Progenitor cell of endocrine pancreas (in vitro differentiated cells): ENCODE data around the gene VNN1. TPM values are rescaled to one million over a fixed set of nuclear protein-coding genes. Genes with fewer than 3 reads are reported as not detected.

ENCODE experiments used
- DNase-seq: peaks from one replicate; pipeline ENCODE4 v3.0.0; 2021; ENCODE audit warnings: low spot score; ENCODE audit not compliant: unreplicated experiment
- H3K27ac Mint-ChIP-seq: 2 replicates; pipeline ENCODE4 v1.8.0; 2021; ENCODE audit warnings: mild to moderate bottlenecking, moderate library complexity, mixed read lengths
- H3K27me3 Mint-ChIP-seq: 2 replicates; pipeline ENCODE4 v1.8.0; 2021; ENCODE audit warnings: mixed read lengths
- H3K36me3 Mint-ChIP-seq: 2 replicates; pipeline ENCODE4 v1.8.0; 2022; ENCODE audit warnings: mixed read lengths; ENCODE audit not compliant: insufficient read depth
- H3K4me1 Mint-ChIP-seq: 2 replicates; pipeline ENCODE4 v1.8.0; 2021; ENCODE audit warnings: low read depth, mixed read lengths
- H3K4me3 Mint-ChIP-seq: 2 replicates; pipeline ENCODE4 v1.8.0; 2021; ENCODE audit warnings: low read depth, mild to moderate bottlenecking, moderate library complexity, mixed read lengths
- H3K9me3 Mint-ChIP-seq: 2 replicates; pipeline ENCODE4 v1.8.0; 2021; ENCODE audit warnings: low read depth, mixed read lengths
- CTCF ChIP-seq: fragments of 200-600 bp; sonication (generic); IDR thresholded peaks from one replicate; pipeline ENCODE4 v1.5.0; 2021; ENCODE audit warnings: antibody characterized with exemption, mild to moderate bottlenecking; ENCODE audit not compliant: unreplicated experiment
- total RNA-seq: library from RNA; stranded (reverse); gene quantifications from 2 replicates; pipeline ENCODE4 v1.2.1, GENCODE V29; 2021

VNN1 gene
- total RNA-seq, 1 donor from 2014 or later, result not detected

DNA sequence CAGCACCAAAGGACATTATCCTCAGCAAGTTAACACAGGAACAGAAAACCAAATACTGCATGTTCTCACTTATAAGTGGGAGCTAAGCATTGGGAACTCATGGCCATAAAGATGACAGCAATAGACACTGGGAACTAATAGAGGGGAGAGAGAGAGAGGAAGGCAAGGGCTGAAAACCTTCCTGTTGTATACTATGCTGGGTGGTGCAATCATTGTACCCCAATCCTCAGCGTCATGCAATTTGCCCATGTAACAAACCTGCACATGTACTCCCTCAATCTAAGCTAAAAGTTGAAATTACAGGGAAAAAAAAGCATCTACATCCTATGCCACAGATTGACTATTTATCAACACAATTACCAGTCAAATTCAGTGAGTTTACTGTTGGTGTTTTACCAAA, 20.0 kb upstream of the VNN1 start:
- Mint-ChIP-seq H3K27ac (no peak overlapping the region), H3K4me1 (peaks cover 7% of the 10 kb centered on the region), H3K27me3 (peaks cover 4% of the 10 kb centered on the region), H3K4me3 (no peak overlapping the region), H3K36me3 (no peaks in the 10 kb centered on the region), H3K9me3 (peaks cover 12% of the 10 kb centered on the region)
- TF ChIP-seq CTCF, result no peak
- DNase-seq, result no peak

- Mint-ChIP-seq H3K27me3 (peaks cover 4% of the 10 kb centered on the region), H3K27ac (no peak overlapping the region), H3K36me3 (no peaks in the 10 kb centered on the region), H3K9me3 (peaks cover 12% of the 10 kb centered on the region), H3K4me1 (peaks cover 7% of the 10 kb centered on the region), H3K4me3 (no peak overlapping the region)
- TF ChIP-seq CTCF, result no peak
- no peak for DNase-seq
Measured at GRCh38 chr6:132733283-132733682, 19.4 kb upstream of the VNN1 start.

- Mint-ChIP-seq H3K36me3 (no peaks in the 10 kb centered on the region), H3K4me3 (no peak overlapping the region), H3K27me3 (no peaks in the 10 kb centered on the region), H3K4me1 (peaks cover 2% of the 10 kb centered on the region), H3K9me3 (peaks cover 6% of the 10 kb centered on the region), H3K27ac (no peak overlapping the region)
- no peak for TF ChIP-seq CTCF
- DNase-seq, result no peak
Measured at GRCh38 chr6:132731086-132731485, 17.2 kb upstream of the VNN1 start.

GRCh38 chr6:132730560-132730959, 16.7 kb upstream of the VNN1 start:
- Mint-ChIP-seq H3K27me3 (no peaks in the 10 kb centered on the region), H3K36me3 (no peaks in the 10 kb centered on the region), H3K9me3 (peaks cover 6% of the 10 kb centered on the region), H3K4me1 (peaks cover under 1% of the 10 kb centered on the region), H3K27ac (no peak overlapping the region), H3K4me3 (no peak overlapping the region)
- TF ChIP-seq CTCF, result no peak
- no peak for DNase-seq

- Mint-ChIP-seq H3K4me3 (no peak overlapping the region), H3K27me3 (no peaks in the 10 kb centered on the region), H3K27ac (no peak overlapping the region), H3K9me3 (peaks cover 6% of the 10 kb centered on the region), H3K36me3 (no peaks in the 10 kb centered on the region), H3K4me1 (peaks cover 6% of the 10 kb centered on the region)
- peak; percentile 25 for TF ChIP-seq CTCF
- DNase-seq, result no peak
Measured at GRCh38 chr6:132728616-132729015, 14.8 kb upstream of the VNN1 start.

DNA sequence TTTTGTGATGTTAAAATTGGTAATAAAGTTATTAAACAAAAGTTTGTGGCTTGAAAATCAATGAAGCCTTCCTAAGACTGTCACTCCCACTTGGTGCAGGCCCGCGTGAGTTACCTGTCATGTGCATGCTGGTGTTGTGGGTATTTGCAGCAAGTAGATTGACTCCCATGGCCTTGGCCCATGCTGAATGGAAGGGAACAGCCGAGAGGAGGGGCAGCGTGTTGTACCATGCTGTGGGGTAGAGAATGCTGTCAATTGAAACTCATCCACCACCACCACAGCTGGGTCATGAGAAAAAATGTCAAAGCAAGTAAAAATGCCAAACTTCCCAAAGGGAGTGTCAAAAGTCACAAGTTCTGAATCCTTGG, 12.7 kb upstream of the VNN1 start:
- peaks cover 6% of the 10 kb centered on the region for H3K4me1 Mint-ChIP-seq
- no peak overlapping the region for H3K4me3 Mint-ChIP-seq
- no peak for TF ChIP-seq CTCF
- DNase-seq, result no peak
- no peaks in the 10 kb centered on the region for H3K27me3 Mint-ChIP-seq
- H3K36me3 Mint-ChIP-seq, result no peaks in the 10 kb centered on the region
- H3K9me3 Mint-ChIP-seq, result no peaks in the 10 kb centered on the region
- no peak overlapping the region for H3K27ac Mint-ChIP-seq
